ENCODE data around the gene STRN. TPM values are rescaled to one million over a fixed set of nuclear protein-coding genes. Genes with fewer than 3 reads are reported as not detected.
A peak's percentile ranks its signal among the peaks of the same experiment; 100 is the strongest.
"Not testable (repeated sequence)": the region's sequence is repeated elsewhere in the genome, so short reads cannot be mapped to it uniquely, and the experiment has no call there.

The STRN gene
- total and polyA plus RNA-seq, 5 donors from 2014 or later: 12.3 to 34.8 (median 12.3) TPM

GRCh38 chr2:36945240-36945639 lies 21.1 kb downstream of the STRN start:
- not testable (repeated sequence) for H3K27me3 Mint-ChIP-seq

GRCh38 chr2:36941867-36942266 lies 24.5 kb downstream of the STRN start:
- DNase-seq (no peak), ATAC-seq (ENCODE audit: low read depth in 2 of 2) (no peak)
- Histone ChIP-seq H3K9me3 (ENCODE audit: control insufficient read depth in 2 of 2, low read length in 2 of 2) (no peaks in the 10 kb centered on the region), H3K36me3 (ENCODE audit: control insufficient read depth, insufficient read depth, low read length) (peaks cover 3% of the 10 kb centered on the region), H3K4me1 (ENCODE audit: control insufficient read depth, insufficient read depth, low read length, poor library complexity, severe bottlenecking) (no peaks in the 10 kb centered on the region), H3K27me3 (ENCODE audit: control insufficient read depth, insufficient read depth, low read length) (no peaks in the 10 kb centered on the region), H3K4me3 (ENCODE audit: low read depth, low read length) (no peak overlapping the region), H3K27ac (ENCODE audit: insufficient read depth, low read length, poor library complexity, severe bottlenecking) (no peak overlapping the region)
- Mint-ChIP-seq H3K4me3 (no peak overlapping the region), H3K36me3 (peaks cover 6% of the 10 kb centered on the region), H3K27ac (peak overlapping the region in 1 of 3 donors; percentile 20), H3K4me1 (peaks cover 11 to 19% (median 14%) of the 10 kb centered on the region in 4 donors), H3K9me3 (no peaks in the 10 kb centered on the region), H3K27me3 (no peaks in the 10 kb centered on the region)

More at GRCh38 chr2:36945240-36945639, 21.1 kb downstream of the STRN start:
- H3K4me1 ChIP-seq (ENCODE audit: control insufficient read depth, insufficient read depth, low read length, poor library complexity, severe bottlenecking); H3K9me3 Mint-ChIP-seq; H3K36me3 Mint-ChIP-seq; H3K27ac ChIP-seq (ENCODE audit: insufficient read depth, low read length, poor library complexity, severe bottlenecking); H3K27me3 ChIP-seq (ENCODE audit: control insufficient read depth, insufficient read depth, low read length); H3K27ac Mint-ChIP-seq; H3K9me3 ChIP-seq (ENCODE audit: control insufficient read depth in 2 of 2, low read length in 2 of 2); ATAC-seq (ENCODE audit: low read depth in 2 of 2); H3K4me3 ChIP-seq (ENCODE audit: low read depth, low read length); DNase-seq; H3K36me3 ChIP-seq (ENCODE audit: control insufficient read depth, insufficient read depth, low read length); H3K4me3 Mint-ChIP-seq: not testable (repeated sequence)
- peaks cover 10 to 26% (median 20%) of the 10 kb centered on the region in 4 donors for H3K4me1 Mint-ChIP-seq

- H3K27me3 ChIP-seq (ENCODE audit: control insufficient read depth, insufficient read depth, low read length); H3K36me3 ChIP-seq (ENCODE audit: control insufficient read depth, insufficient read depth, low read length); ATAC-seq (ENCODE audit: low read depth in 2 of 2); H3K9me3 ChIP-seq (ENCODE audit: control insufficient read depth in 2 of 2, low read length in 2 of 2); H3K4me3 Mint-ChIP-seq; H3K4me1 ChIP-seq (ENCODE audit: control insufficient read depth, insufficient read depth, low read length, poor library complexity, severe bottlenecking); DNase-seq; H3K4me3 ChIP-seq (ENCODE audit: low read depth, low read length); H3K27ac ChIP-seq (ENCODE audit: insufficient read depth, low read length, poor library complexity, severe bottlenecking); H3K9me3 Mint-ChIP-seq; H3K27me3 Mint-ChIP-seq: not testable (repeated sequence)
- peak overlapping the region in 1 of 3 donors; percentile 37 for H3K27ac Mint-ChIP-seq
- H3K36me3 Mint-ChIP-seq: peaks cover 14% of the 10 kb centered on the region
- H3K4me1 Mint-ChIP-seq: peaks cover 18 to 26% (median 24%) of the 10 kb centered on the region in 4 donors
These were observed 29.8 kb downstream of the STRN start for GRCh38 chr2:36936526-36936925.

- Mint-ChIP-seq H3K4me1 (peaks cover 18 to 39% (median 27%) of the 10 kb centered on the region in 4 donors), H3K27ac (peak overlapping the region in 1 of 3 donors; percentile 71), H3K36me3 (peaks cover 10% of the 10 kb centered on the region)
- H3K4me3 ChIP-seq (ENCODE audit: low read depth, low read length); DNase-seq; H3K36me3 ChIP-seq (ENCODE audit: control insufficient read depth, insufficient read depth, low read length); H3K4me3 Mint-ChIP-seq; H3K9me3 Mint-ChIP-seq; ATAC-seq (ENCODE audit: low read depth in 2 of 2); H3K4me1 ChIP-seq (ENCODE audit: control insufficient read depth, insufficient read depth, low read length, poor library complexity, severe bottlenecking); H3K27me3 ChIP-seq (ENCODE audit: control insufficient read depth, insufficient read depth, low read length); H3K9me3 ChIP-seq (ENCODE audit: control insufficient read depth in 2 of 2, low read length in 2 of 2); H3K27ac ChIP-seq (ENCODE audit: insufficient read depth, low read length, poor library complexity, severe bottlenecking); H3K27me3 Mint-ChIP-seq: not testable (repeated sequence)
These were observed 34.6 kb downstream of the STRN start for GRCh38 chr2:36931688-36932087.

- DNase-seq, H3K27me3 Mint-ChIP-seq: not testable (repeated sequence)
These were observed 35.4 kb downstream of the STRN start for GRCh38 chr2:36930787-36931410.

GRCh38 chr2:36926175-36927132 lies 39.9 kb downstream of the STRN start:
- not testable (repeated sequence) for H3K36me3 ChIP-seq (ENCODE audit: control insufficient read depth, insufficient read depth, low read length); H3K27ac ChIP-seq (ENCODE audit: insufficient read depth, low read length, poor library complexity, severe bottlenecking); H3K27me3 ChIP-seq (ENCODE audit: control insufficient read depth, insufficient read depth, low read length); H3K4me1 ChIP-seq (ENCODE audit: control insufficient read depth, insufficient read depth, low read length, poor library complexity, severe bottlenecking); ATAC-seq (ENCODE audit: low read depth in 2 of 2); H3K9me3 Mint-ChIP-seq; H3K9me3 ChIP-seq (ENCODE audit: control insufficient read depth in 2 of 2, low read length in 2 of 2); H3K27me3 Mint-ChIP-seq
- H3K4me3 ChIP-seq (ENCODE audit: low read depth, low read length): peak overlapping the region; percentile 37
- peaks cover 24% of the 10 kb centered on the region for H3K36me3 Mint-ChIP-seq
- peak overlapping the region in 1 of 4 donors; percentile 61 for H3K4me3 Mint-ChIP-seq
- peaks cover 24 to 47% (median 32%) of the 10 kb centered on the region in 4 donors for H3K4me1 Mint-ChIP-seq
- DNase-seq: peak in 1 of 3 donors; percentile 7
- H3K27ac Mint-ChIP-seq: peak overlapping the region; percentile 0 to 76 (median 51)

More at GRCh38 chr2:36930787-36931410, 35.4 kb downstream of the STRN start:
- H3K9me3 Mint-ChIP-seq; H3K9me3 ChIP-seq (ENCODE audit: control insufficient read depth in 2 of 2, low read length in 2 of 2); H3K27ac ChIP-seq (ENCODE audit: insufficient read depth, low read length, poor library complexity, severe bottlenecking); H3K4me1 ChIP-seq (ENCODE audit: control insufficient read depth, insufficient read depth, low read length, poor library complexity, severe bottlenecking); H3K27me3 ChIP-seq (ENCODE audit: control insufficient read depth, insufficient read depth, low read length); ATAC-seq (ENCODE audit: low read depth in 2 of 2); H3K36me3 Mint-ChIP-seq; H3K4me3 ChIP-seq (ENCODE audit: low read depth, low read length); H3K36me3 ChIP-seq (ENCODE audit: control insufficient read depth, insufficient read depth, low read length): not testable (repeated sequence)
- peak overlapping the region in 1 of 4 donors; percentile 29 for H3K4me3 Mint-ChIP-seq
- H3K27ac Mint-ChIP-seq: peak overlapping the region in 2 of 3 donors; percentile 31
- H3K4me1 Mint-ChIP-seq: peaks cover 25 to 44% (median 27%) of the 10 kb centered on the region in 4 donors

- H3K4me3 Mint-ChIP-seq; H3K4me1 ChIP-seq (ENCODE audit: control insufficient read depth, insufficient read depth, low read length, poor library complexity, severe bottlenecking); H3K9me3 ChIP-seq (ENCODE audit: control insufficient read depth in 2 of 2, low read length in 2 of 2); H3K9me3 Mint-ChIP-seq; H3K36me3 ChIP-seq (ENCODE audit: control insufficient read depth, insufficient read depth, low read length); H3K27me3 ChIP-seq (ENCODE audit: control insufficient read depth, insufficient read depth, low read length); H3K4me3 ChIP-seq (ENCODE audit: low read depth, low read length); ATAC-seq (ENCODE audit: low read depth in 2 of 2); H3K27me3 Mint-ChIP-seq; DNase-seq; H3K27ac ChIP-seq (ENCODE audit: insufficient read depth, low read length, poor library complexity, severe bottlenecking): not testable (repeated sequence)
- Mint-ChIP-seq H3K36me3 (peaks cover 25% of the 10 kb centered on the region), H3K27ac (peak overlapping the region in 2 of 3 donors; percentile 54 to 75), H3K4me1 (peaks cover 28 to 44% (median 39%) of the 10 kb centered on the region in 4 donors)
These were observed 43.7 kb downstream of the STRN start for GRCh38 chr2:36922629-36923028.
